GM13977 (cell line): ENCODE measurements around the gene ANKMY1.

ENCODE experiments used
- DNase-seq: peaks from one replicate; pipeline ENCODE4 v3.0.0; 2012; ENCODE audit warnings: low spot score
- CTCF ChIP-seq: IDR thresholded peaks from 2 replicates; pipeline ENCODE4 v1.5.1; 2012; ENCODE audit warnings: mild to moderate bottlenecking, control low read depth; ENCODE audit not compliant: insufficient read depth; ENCODE audit errors: extremely low read depth, missing control alignments
- in situ Hi-C: fragments of 300-500 bp; cut with MboI; formaldehyde crosslinking; loops from one replicate; pipeline ENCODE4 v1.12.0; 2022; ENCODE audit warnings: low sequenced_read_pairs, low pct_unique_long_range_greater_than_20kb, mixed read lengths, inconsistent platforms; ENCODE audit not compliant: unreplicated experiment

The ANKMY1 gene

GRCh38 chr2:240468303-240469238 lies 89.2 kb downstream of the ANKMY1 start:
- in situ Hi-C loops: no loop called here
- DNase-seq: peak; percentile 19

DNA sequence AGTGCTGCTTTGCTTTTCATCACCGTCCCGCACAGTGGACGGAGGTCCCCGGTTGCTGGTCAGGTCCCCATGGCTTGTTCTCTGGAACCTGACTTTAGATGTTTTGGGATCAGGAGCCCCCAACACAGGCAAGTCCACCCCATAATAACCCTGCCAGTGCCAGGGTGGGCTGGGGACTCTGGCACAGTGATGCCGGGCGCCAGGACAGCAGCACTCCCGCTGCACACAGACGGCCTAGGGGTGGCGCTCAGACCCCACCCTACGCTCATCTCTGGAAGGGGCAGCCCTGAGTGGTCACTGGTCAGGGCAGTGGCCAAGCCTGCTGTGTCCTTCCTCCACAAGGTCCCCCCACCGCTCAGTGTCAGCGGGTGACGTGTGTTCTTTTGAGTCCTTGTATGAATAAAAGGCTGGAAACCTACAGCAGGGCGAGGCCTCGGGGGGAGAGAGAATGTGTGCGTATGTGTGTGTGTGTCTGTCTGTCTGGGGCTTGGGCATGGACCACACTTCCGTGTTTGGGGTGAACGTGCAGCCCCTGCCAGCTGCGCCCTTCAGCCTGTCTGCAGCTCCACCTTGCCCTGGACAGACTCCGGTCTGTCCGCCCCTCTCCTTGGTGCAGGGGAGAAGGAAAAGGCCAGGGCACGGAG lies 90.0 kb downstream of the ANKMY1 start:
- TF ChIP-seq CTCF: no peak
- in situ Hi-C loops: no loop called here
- peak; percentile 20 for DNase-seq

More at GRCh38 chr2:240468303-240469238, 89.2 kb downstream of the ANKMY1 start:
- TF ChIP-seq CTCF: no peak

DNA sequence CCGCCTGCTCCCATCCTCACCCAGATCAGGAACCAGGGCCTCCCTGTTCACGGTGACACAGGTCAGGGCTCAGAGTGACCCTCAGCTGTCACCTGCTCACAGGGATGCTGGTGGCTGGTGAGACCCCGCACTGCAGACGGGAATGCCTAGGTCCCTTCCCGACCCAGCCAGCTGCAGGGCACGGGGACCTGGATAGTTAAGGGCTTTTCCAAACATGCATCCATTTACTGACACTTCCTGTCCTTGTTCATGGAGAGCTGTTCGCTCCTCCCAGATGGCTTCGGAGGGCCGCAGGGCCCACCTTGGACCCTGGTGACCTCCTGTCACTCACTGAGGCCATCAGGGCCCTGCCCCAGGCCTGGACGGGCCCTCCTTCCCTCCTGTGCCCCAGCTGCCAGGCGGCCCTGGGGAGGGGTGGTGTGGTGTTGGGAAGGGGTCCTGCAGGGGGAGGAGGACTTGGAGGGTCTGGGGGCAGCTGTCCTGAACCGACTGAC lies 90.6 kb downstream of the ANKMY1 start:
- no peak for TF ChIP-seq CTCF
- in situ Hi-C loops: no loop called here
- DNase-seq: no peak

DNA sequence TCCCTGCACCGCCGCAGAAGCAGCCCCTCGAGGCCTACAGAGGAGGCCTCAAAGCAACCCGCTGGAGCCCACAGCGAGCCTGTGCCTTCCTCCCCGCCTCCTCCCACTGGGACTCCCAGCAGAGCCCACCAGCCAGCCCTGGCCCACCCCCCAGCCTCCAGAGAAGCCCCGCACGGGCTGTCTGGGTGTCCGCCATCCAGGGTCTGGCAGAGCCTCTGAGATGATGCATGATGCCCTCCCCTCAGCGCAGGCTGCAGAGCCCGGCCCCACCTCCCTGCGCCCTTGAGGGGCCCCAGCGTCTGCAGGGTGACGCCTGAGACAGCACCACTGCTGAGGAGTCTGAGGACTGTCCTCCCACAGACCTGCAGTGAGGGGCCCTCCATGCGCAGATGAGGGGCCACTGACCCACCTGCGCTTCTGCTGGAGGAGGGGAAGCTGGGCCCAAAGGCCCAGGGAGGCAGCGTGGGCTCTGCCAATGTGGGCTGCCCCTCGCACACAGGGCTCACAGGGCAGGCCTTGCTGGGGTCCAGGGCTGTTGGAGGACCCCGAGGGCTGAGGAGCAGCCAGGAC lies 91.1 kb downstream of the ANKMY1 start:
- no peak for DNase-seq
- in situ Hi-C loops: no loop called here
- TF ChIP-seq CTCF: no peak

GRCh38 chr2:240465765-240466578 lies 91.8 kb downstream of the ANKMY1 start:
- no peak for DNase-seq
- no peak for TF ChIP-seq CTCF
- in situ Hi-C loops: no loop called here

DNA sequence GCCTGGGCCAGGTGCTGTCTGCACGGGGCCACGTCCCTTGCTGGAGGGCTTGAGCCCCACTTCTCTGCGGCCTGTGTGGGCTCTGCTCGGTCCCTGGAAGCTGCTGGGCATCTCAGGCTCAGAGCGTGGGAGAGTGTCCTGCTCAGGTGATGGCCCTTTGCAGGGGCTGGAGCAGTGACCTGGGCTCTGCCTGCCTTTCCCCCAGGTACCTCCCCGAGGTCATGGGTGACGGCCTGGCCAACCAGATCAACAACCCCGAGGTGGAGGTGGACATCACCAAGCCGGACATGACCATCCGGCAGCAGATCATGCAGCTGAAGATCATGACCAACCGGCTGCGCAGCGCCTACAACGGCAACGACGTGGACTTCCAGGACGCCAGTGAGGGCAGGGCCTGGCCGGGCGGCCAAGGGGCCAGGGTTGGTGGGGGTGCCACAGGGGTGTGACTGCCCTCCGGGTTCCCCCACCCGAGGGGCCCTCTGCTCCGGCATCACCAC lies 92.5 kb downstream of the ANKMY1 start:
- DNase-seq: no peak
- TF ChIP-seq CTCF: no peak
- in situ Hi-C loops: no loop called here
